ENCODE data around the gene POR. TPM values are rescaled to one million over a fixed set of nuclear protein-coding genes. Genes with fewer than 3 reads are reported as not detected.

Gene POR
- total RNA-seq, 1 experiment from 2014 or later: 151 TPM

GRCh38 chr7:75988568-75989499 lies 73.9 kb downstream of the POR start:
- POLR2A ChIA-PET: no interaction called here
- H3K36me3 Mint-ChIP-seq: peaks cover 9% of the 10 kb centered on the region
- H3K27ac Mint-ChIP-seq: no peak overlapping the region
- CTCF ChIA-PET: interaction anchor here (0.9 kb wide), 1 partner anchor 31 kb away, joined by 3 read pairs; no protein-coding TSS in a partner anchor
- no peak overlapping the region for H3K4me3 Mint-ChIP-seq
- ATAC-seq (no peak), DNase-seq (ENCODE audit: low spot score) (no peak)
- no peaks in the 10 kb centered on the region for H3K27me3 Mint-ChIP-seq (ENCODE audit: low read depth)
- TF ChIP-seq ATF2 (CRISPR knock-in tag; IDR thresholded peaks at IDR 0.05; ENCODE audit: borderline replicate concordance, low read depth): no peak
- TF ChIP-seq USF2 (CRISPR knock-in tag; IDR thresholded peaks at IDR 0.05): no peak
- no peak for TF ChIP-seq ATF6 (CRISPR knock-in tag; IDR thresholded peaks at IDR 0.05)
- no peak for TF ChIP-seq RORB (CRISPR knock-in tag; IDR thresholded peaks at IDR 0.05)
- no peak for TF ChIP-seq NR2C2 (CRISPR knock-in tag; IDR thresholded peaks at IDR 0.05)
- TF ChIP-seq E2F1 (CRISPR knock-in tag; IDR thresholded peaks at IDR 0.05): no peak
- TF ChIP-seq HMGXB4 (CRISPR knock-in tag; IDR thresholded peaks at IDR 0.05): no peak
- TF ChIP-seq MYBL2 (CRISPR knock-in tag; IDR thresholded peaks at IDR 0.05): no peak
- no peak for TF ChIP-seq GTF2I (CRISPR knock-in tag; conservative IDR thresholded peaks at IDR 0.05)
- no peak for TF ChIP-seq JUN (CRISPR knock-in tag; IDR thresholded peaks at IDR 0.05)
- TF ChIP-seq TEAD4 (CRISPR knock-in tag; IDR thresholded peaks at IDR 0.05): no peak
- TF ChIP-seq ZNF219 (CRISPR knock-in tag; IDR thresholded peaks at IDR 0.05; ENCODE audit: borderline replicate concordance): no peak
- no peak for TF ChIP-seq GABPB1 (CRISPR knock-in tag; IDR thresholded peaks at IDR 0.05)
- no peak for TF ChIP-seq ZNF532 (CRISPR knock-in tag; IDR thresholded peaks at IDR 0.05; ENCODE audit: borderline replicate concordance)
- no peaks in the 10 kb centered on the region for H3K9me3 Mint-ChIP-seq
- H3K4me1 Mint-ChIP-seq: peaks cover 21% of the 10 kb centered on the region

Data from WTC11 (cell line).